GM12874 (cell line): ENCODE measurements around the gene C14orf132.

Experiments
- CTCF ChIP-seq: IDR thresholded peaks from 2 replicates; pipeline ENCODE4 v1.5.1; 2011; ENCODE audit warnings: low read depth, mild to moderate bottlenecking, control low read depth, low read length, moderate library complexity; ENCODE audit not compliant: insufficient read depth

C14orf132 gene

GRCh38 chr14:96117960-96118359 lies 78.8 kb downstream of the C14orf132 start:
- TF ChIP-seq CTCF: no peak

- TF ChIP-seq CTCF: no peak
These were observed 79.2 kb downstream of the C14orf132 start for GRCh38 chr14:96118391-96118790.

- TF ChIP-seq CTCF: no peak
These were observed 80.8 kb downstream of the C14orf132 start for GRCh38 chr14:96119947-96120346.

- no peak for TF ChIP-seq CTCF
These were observed 81.2 kb downstream of the C14orf132 start for GRCh38 chr14:96120392-96120791.

GRCh38 chr14:96120941-96121340 lies 81.8 kb downstream of the C14orf132 start:
- no peak for TF ChIP-seq CTCF

GRCh38 chr14:96121660-96122395 lies 82.7 kb downstream of the C14orf132 start:
- no peak for TF ChIP-seq CTCF

- no peak for TF ChIP-seq CTCF
These were observed 83.3 kb downstream of the C14orf132 start for GRCh38 chr14:96122496-96122895.
